Loucy (cell line): ENCODE measurements around the gene MCUR1.

Experiments
- H2AFZ ChIP-seq: fragments of 200-600 bp; sonication (generic); 2 replicates; pipeline ENCODE4 v1.6.0; 2016; ENCODE audit warnings: antibody characterized with exemption, mild to moderate bottlenecking, low read length, moderate library complexity
- H3F3A ChIP-seq: fragments of 200-600 bp; 2 replicates; pipeline ENCODE4 v1.6.0; 2016; ENCODE audit warnings: antibody characterized with exemption, low read depth, mild to moderate bottlenecking
- H3K27me3 ChIP-seq: fragments of 200-600 bp; sonication (generic); 2 replicates; pipeline ENCODE4 v1.6.1; 2014; ENCODE audit warnings: low read length, mild to moderate bottlenecking; ENCODE audit not compliant: insufficient read depth, poor library complexity, severe bottlenecking
- H3K36me3 ChIP-seq: fragments of 200-600 bp; sonication (generic); 2 replicates; pipeline ENCODE4 v1.6.1; 2016; ENCODE audit warnings: low read length; ENCODE audit not compliant: insufficient read depth
- H3K4me1 ChIP-seq: fragments of 200-600 bp; sonication (generic); 2 replicates; pipeline ENCODE4 v1.5.1; 2014; ENCODE audit warnings: low read length, mild to moderate bottlenecking; ENCODE audit not compliant: insufficient read depth, poor library complexity, severe bottlenecking
- H3K4me2 ChIP-seq: fragments of 200-600 bp; sonication (generic); 2 replicates; pipeline ENCODE4 v1.6.0; 2014; ENCODE audit warnings: antibody characterized with exemption, low read length, low read depth, mild to moderate bottlenecking; ENCODE audit not compliant: poor library complexity, severe bottlenecking
- H3K4me3 ChIP-seq: fragments of 200-600 bp; sonication (generic); 2 replicates; pipeline ENCODE4 v1.5.1; 2014; ENCODE audit warnings: low read length, mild to moderate bottlenecking, mixed read lengths; ENCODE audit not compliant: poor library complexity, severe bottlenecking
- H3K79me2 ChIP-seq: fragments of 200-600 bp; sonication (generic); 2 replicates; pipeline ENCODE4 v1.6.1; 2014; ENCODE audit warnings: low read length; ENCODE audit not compliant: insufficient read depth
- H3K9ac ChIP-seq: fragments of 200-600 bp; sonication (generic); 2 replicates; pipeline ENCODE4 v1.6.0; 2014; ENCODE audit warnings: mild to moderate bottlenecking, low read depth, low read length, moderate library complexity; ENCODE audit not compliant: poor library complexity, severe bottlenecking
- H3K9me2 ChIP-seq: fragments of 200-600 bp; sonication (generic); replicated peaks from 2 replicates; pipeline ENCODE4 v1.6.1; 2016; ENCODE audit warnings: low read depth, low read length, mixed read lengths
- H3K9me3 ChIP-seq: fragments of 200-600 bp; sonication (generic); 2 replicates; pipeline ENCODE4 v1.6.1; 2014; ENCODE audit warnings: mild to moderate bottlenecking, antibody characterized with exemption, low read length, low read depth; ENCODE audit not compliant: insufficient read depth
- H4K20me1 ChIP-seq: fragments of 200-600 bp; sonication (generic); 2 replicates; pipeline ENCODE4 v1.6.0; 2014; ENCODE audit warnings: antibody characterized with exemption, low read length, mild to moderate bottlenecking; ENCODE audit not compliant: insufficient read depth, poor library complexity, severe bottlenecking
- CTCF ChIP-seq: fragments of 200-600 bp; sonication (generic); conservative IDR thresholded peaks from 2 replicates; pipeline ENCODE4 v1.5.1; 2014; ENCODE audit warnings: mild to moderate bottlenecking, antibody characterized with exemption, low read length
- EZH2phosphoT487 ChIP-seq: fragments of 200-600 bp; IDR thresholded peaks from 2 replicates; pipeline ENCODE4 v1.6.1; 2018; ENCODE audit warnings: antibody characterized with exemption, mild to moderate bottlenecking, moderate library complexity, borderline replicate concordance

Gene MCUR1

GRCh38 chr6:13794184-13794583 is 20.2 kb downstream of the MCUR1 start:
- Histone ChIP-seq H3K4me3 (peak overlapping the region; percentile 1), H3K4me2 (peak overlapping the region; percentile 33), H3K9ac (no peak overlapping the region), H3K9me2 (no peaks in the 10 kb centered on the region), H3F3A (no peaks in the 10 kb centered on the region), H4K20me1 (no peaks in the 10 kb centered on the region), H3K4me1 (peaks cover 15% of the 10 kb centered on the region), H3K36me3 (peaks cover 51% of the 10 kb centered on the region; the same call in 1 of the 2 replicates), H3K9me3 (no peaks in the 10 kb centered on the region), H2AFZ (no peak overlapping the region), H3K27me3 (no peaks in the 10 kb centered on the region), H3K79me2 (no peaks in the 10 kb centered on the region)
- no peak for TF ChIP-seq CTCF
- no peak for TF ChIP-seq EZH2phosphoT487

GRCh38 chr6:13789746-13790145 is 24.6 kb downstream of the MCUR1 start:
- H3K9me3 ChIP-seq, result no peaks in the 10 kb centered on the region
- H3K4me2 ChIP-seq, result no peak overlapping the region
- H4K20me1 ChIP-seq, result no peaks in the 10 kb centered on the region
- no peaks in the 10 kb centered on the region for H3K9me2 ChIP-seq
- peaks cover 40% of the 10 kb centered on the region; the same call in 1 of the 2 replicates for H3K36me3 ChIP-seq
- TF ChIP-seq CTCF (no peak), EZH2phosphoT487 (no peak)
- no peaks in the 10 kb centered on the region for H3K27me3 ChIP-seq
- no peak overlapping the region for H2AFZ ChIP-seq
- no peaks in the 10 kb centered on the region for H3F3A ChIP-seq
- H3K4me3 ChIP-seq, result no peak overlapping the region
- H3K9ac ChIP-seq, result no peak overlapping the region
- peaks cover 12% of the 10 kb centered on the region for H3K4me1 ChIP-seq
- H3K79me2 ChIP-seq, result no peaks in the 10 kb centered on the region

GRCh38 chr6:13788820-13789219 is 25.5 kb downstream of the MCUR1 start:
- H3F3A ChIP-seq, result no peaks in the 10 kb centered on the region
- H3K9ac ChIP-seq, result no peak overlapping the region
- H3K79me2 ChIP-seq, result no peaks in the 10 kb centered on the region
- TF ChIP-seq CTCF (no peak), EZH2phosphoT487 (no peak)
- H3K4me3 ChIP-seq, result no peak overlapping the region
- no peaks in the 10 kb centered on the region for H3K9me3 ChIP-seq
- peaks cover 3% of the 10 kb centered on the region for H3K4me1 ChIP-seq
- no peak overlapping the region for H3K4me2 ChIP-seq
- H3K9me2 ChIP-seq, result no peaks in the 10 kb centered on the region
- no peaks in the 10 kb centered on the region for H4K20me1 ChIP-seq
- H3K36me3 ChIP-seq, result peaks cover 40% of the 10 kb centered on the region; the same call in 1 of the 2 replicates
- H3K27me3 ChIP-seq, result no peaks in the 10 kb centered on the region
- H2AFZ ChIP-seq, result no peak overlapping the region
